Measurements from ENCODE around the gene H2AZ2.
"Not testable (repeated sequence)": the region's sequence is repeated elsewhere in the genome, so short reads cannot be mapped to it uniquely, and the experiment has no call there.

H2AZ2 gene

DNA sequence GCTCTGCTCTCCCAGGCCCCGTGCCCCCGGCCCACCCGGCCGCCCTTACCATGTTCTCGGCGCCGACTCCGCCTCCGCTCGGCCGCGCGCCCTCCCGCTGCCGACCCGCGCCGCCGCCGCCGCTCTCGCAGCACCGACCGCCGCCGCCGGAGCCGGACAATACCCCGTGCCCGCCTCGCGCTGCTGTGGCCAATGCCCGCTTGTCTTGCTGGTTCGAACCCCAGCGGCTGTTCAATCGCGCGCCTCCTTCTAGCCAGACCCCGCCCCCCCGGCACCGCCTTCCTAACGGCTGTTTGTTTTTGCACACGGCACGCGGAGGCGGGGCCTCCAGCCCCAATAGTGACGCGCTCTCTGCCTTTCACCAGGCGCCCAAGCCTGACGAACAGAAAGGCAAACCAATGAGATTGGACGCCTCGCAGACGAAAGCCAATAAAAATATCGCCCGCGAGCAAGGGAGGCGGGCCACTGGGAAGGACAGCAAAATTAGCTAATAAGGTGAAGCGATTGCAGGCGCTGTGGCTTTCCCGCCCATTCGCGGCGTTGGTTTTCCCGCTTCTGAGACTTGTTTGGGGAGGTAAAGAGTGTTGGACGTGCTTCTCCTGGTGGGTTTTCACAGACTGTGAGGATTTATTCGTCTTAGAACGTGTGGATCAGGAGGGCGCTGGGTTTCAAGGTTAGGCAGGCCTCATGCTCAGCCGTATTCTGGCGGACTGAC, at the start of gene H2AZ2:
Gene H2AZ2 (minus strand): TSS at position 168 of the 715 bp plus-strand sequence. CDS start 116 bp downstream, at position 52.
- peak; percentile 97 for DNase-seq (ENCODE audit: low read depth)

DNA sequence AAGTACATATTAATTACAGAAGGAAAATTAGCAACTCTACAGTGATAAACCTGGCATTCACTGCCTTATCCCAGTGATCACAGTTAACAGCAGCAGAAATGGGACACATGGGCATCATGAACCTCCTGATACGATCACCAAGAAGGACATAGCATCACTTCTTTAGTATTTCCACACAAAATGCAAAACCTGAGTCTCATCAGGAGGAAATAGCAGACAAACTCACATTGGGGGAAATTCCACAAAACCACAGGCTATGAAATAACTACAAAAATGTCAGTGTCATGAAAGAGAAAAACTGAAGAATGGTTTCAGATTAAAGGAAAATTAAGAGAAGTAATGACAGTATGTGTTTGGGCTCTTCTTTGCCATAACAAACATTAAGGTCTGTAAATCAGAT, 49.4 kb upstream of the H2AZ2 start:
- DNase-seq (ENCODE audit: low read depth) = no peak

DNA sequence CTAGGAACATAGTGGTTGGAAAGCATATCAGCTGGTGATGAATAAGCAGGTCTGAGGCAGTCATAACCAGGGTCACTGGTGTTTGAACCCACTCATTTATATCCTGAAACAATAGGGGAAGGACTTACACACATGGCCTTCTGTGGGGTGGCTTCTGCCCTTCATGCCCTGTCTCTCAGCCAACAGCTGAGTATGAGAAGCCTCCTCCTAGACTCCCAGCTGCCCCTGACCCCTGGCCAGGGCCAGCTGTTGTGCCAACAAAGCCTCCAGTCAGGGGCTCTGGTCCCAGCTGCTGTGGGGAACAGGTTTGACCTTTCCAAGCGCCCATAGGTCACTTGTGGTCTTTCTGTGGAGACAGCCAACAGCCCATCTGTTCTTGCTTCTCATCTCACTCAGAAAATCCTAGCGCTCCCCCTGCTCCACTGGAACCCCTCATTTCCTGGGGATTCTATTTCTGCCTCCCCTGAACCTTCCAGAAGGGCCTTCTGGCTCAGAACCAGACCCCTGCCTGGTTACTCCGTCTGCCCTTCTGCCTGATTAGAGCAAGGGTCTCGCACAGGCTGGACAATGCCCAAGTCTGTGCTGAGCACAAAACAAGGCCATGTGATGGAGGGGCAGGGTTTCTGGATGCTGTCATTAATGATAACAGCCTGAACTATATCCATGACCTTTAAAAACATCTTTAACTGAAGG, 47.1 kb upstream of the H2AZ2 start:
- DNase-seq (ENCODE audit: low read depth) = no peak

DNA sequence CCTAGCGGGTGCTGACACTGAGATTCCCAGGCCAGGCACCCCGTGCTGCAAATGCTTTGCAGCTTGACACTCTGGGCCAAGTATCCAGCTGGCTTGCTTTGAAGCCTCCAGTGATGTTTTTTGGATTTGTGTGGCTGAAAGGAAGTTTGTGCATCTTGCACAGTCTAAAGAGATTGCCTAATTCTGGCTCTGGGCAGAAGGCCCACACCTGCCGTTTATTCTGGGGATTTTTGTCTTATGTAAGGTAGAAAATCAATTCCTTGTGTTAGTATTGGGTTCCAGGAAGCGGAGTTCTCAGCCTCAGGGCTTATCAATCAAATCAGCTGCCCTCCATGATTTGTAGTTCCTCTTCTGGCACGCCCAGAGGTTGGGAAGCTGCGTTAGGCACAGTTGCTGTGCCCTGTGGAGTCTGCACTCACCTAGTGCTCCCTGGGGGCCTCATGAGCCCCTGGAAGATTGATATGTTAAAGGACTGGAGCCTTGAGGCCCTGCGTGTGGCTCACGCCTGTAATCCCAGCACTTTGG, 45.9 kb upstream of the H2AZ2 start:
- no peak for DNase-seq (ENCODE audit: low read depth)

DNA sequence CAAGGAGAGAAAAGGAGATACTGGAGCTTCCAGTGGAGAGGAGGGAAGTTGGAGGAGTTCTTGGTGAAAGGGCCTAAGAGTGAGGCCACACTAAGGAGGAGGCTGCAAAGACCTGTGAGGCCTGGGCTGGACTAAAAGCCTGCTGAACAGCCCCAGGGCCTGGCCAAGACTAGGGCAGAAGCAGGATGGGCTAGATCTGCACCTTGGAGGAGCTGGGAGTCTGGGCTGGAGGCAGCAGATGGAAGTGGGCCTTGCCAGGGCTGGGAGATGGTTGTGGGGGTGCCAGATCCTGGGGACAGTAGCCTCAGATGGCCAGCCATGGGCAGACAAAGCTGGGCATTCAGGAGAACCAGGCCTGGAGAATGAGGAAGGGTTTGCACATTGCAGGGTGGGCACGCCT, 43.9 kb upstream of the H2AZ2 start:
- DNase-seq (ENCODE audit: low read depth) = no peak

DNA sequence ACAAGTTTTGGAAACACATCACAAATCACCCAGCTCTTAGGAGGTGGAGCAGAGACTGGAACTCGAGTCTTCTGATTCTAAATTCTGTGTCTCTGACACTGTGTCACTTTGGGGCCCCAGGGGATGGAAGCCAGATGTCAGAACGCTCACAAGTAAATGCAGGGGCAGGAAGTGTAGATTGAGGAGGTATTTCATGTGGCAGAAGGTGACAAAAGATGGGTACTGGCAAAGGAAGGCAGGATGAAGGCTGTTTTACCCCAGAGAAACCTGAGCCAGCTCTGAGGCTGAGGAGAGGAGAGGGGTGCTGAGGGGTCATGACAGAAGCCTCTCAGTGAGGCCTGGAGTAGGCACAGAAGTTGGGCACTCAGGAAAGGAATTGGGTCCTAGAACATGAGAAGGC, 43.5 kb upstream of the H2AZ2 start:
- no peak for DNase-seq (ENCODE audit: low read depth)

DNA sequence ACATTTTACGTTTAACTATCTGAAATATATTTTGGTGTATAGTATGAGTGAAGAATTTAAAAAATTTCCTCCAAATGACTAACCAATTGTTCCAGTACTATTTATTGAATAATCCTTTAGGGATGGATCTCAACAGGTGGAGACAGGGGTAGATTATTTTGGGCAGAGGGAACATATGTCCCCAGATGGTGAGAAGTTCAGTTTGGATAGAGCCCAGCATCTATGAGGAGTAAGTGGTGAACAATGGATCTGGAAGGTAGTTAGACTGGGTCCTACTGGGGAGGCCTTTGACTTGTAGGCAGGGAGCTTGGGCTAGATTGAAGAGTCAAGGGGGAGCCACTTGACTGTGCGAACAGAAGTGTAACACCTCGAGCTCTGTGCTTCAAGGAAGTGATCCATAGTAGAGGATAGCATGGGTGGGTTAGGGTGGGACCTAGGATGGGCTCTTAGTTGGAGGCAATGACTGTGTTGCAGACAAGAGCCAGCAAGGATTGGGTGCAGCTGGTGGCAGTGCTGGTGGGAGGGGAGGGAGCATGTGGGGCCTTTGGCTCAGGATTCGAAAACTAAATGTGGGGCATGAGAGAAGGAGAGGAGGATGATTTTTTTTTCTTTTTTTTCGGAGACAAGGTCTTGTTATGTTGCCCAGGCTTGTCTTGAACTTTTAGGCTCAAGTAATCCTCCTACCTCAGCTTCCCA, 41.3 kb upstream of the H2AZ2 start:
- no peak for DNase-seq (ENCODE audit: low read depth)

DNA sequence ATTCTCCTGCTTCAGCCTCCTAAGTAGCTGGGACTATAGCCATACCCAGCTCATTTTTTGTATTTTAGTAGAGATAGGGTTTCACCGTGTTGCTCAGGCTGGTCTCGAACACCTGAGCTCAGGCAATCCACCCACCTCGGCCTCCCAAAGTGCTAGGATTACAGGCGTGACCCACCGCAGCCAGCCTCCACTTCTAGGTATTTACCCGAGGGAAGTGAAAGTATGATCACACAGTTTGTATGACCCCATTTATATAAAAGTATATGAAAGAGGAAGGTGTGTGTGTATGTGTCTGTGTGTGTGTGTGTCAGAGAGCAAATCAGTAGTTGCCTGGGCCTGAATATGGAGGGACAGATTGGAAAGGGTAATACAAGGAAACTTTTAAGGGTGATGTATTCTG, 39.4 kb upstream of the H2AZ2 start:
- DNase-seq (ENCODE audit: low read depth) = no peak

DNA sequence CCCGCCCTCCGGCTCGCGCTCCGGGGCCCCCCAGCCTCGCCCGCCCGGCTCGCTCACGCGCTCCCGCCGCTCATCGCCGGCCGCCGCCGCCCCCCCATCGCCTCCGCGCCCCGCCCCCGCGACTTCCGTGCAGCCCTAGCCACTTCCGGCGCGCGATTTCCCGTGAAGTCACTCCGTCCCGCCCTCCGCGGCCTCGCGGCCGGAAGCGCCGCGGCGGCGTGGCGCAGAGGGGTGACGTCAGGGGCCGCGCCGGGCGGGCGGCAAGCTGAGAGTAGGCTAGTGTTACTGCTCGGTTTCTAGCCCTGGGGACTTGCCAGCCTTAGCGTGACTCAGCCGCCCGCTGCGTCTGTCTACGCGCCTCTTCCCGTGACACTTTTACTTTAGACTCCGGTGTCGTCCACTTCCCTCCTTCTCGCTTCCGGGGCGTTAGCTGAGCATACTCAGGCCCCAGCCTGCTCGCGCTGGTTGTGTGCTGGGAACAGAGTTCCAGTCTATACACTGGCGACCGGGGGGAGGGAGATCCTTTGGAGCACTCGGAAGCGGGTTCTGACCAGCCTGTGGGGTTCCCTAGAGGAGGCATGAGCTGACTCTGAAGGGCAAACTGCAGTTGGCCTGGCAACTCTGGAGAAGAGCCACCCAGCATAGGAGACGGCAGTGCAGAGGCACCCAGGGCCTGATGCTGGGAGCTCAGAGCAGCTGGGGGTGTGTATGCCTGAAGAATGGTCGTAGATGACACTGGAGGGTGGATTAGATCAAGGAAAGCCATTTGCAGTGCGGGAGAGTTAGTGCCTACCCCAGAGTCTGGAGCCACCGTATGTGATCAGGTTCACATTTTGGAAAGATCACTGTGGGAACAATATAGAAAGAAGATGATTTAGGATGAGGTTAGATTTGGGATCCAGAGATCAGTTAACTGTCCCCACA, 37.8 kb upstream of the H2AZ2 start, which contains the start of gene PURB:
Gene PURB (minus strand): TSS at position 137 of the 924 bp plus-strand sequence. CDS start 182 bp downstream, outside the sequence.
- peak; percentile 92 for DNase-seq (ENCODE audit: low read depth)

DNA sequence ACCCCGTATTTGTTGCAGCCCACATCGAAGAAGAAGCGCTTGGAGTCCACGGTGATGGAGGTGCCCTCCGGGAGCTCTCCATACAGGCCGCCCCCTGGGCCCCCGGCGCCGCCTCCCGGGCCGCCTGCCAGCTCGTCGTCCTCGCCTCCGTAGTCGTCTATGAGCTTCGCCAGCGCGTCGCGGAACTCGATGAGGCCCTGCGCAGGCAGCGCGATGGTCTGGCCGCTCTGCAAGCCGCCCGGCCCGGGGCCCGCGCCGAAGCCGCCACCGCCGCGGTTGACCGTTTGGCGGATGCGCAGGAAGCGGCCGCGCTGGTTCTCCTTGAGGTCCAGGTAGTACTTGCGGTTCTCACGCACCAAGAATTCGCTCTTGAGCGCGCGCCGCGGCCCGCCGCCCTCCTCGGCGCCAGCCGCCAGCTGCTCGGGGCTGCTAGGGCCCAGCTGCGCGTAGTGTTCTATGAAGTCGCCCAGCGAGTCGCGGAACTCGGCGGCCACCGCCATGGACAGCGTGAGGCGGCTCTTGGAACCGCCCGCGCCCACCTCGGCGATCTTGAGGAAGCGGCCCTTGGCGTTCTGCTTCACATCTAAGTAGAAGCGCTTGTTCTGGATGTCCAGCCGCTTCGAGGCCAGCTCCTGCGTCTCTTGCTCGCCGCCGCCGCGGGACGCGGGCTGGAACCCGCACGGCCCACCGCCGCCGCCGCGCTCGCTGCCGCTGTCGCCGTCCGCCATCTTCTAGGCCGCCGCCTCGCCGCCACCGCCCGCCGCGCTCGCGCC, 36.9 kb upstream of the H2AZ2 start:
- no peak for DNase-seq (ENCODE audit: low read depth)

DNA sequence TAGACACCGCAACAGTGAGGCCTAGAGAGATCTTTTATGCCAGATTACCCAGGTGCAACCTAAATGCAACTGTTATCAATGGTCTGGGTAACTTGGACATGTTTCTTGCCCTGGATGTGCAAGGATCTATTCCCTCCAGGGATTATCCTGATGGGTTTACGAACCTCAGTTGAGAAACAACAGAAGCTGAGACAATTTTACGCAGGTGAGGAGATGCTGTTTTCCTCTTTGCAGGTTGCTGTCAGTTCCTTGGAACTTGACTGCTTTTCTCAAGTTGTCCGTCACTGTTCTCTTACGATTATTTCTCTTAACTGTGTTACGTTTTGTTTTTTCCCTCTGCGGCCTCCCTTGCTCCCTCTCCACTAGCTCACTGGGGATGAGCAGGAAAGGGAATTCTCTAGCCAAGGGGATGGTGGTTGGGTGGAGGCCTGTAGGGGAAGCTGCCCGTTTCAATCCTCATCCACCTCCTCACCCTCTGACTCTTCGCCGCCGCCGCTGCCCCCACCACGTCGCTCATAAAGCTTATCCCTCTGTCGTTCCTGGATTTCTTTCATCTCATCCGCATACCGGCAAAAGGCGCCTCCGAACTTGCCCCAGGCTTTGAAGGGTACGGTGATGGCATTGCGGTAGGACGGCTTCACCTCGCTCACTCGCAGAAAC, 36.2 kb upstream of the H2AZ2 start:
- DNase-seq (ENCODE audit: low read depth) = no peak

DNA sequence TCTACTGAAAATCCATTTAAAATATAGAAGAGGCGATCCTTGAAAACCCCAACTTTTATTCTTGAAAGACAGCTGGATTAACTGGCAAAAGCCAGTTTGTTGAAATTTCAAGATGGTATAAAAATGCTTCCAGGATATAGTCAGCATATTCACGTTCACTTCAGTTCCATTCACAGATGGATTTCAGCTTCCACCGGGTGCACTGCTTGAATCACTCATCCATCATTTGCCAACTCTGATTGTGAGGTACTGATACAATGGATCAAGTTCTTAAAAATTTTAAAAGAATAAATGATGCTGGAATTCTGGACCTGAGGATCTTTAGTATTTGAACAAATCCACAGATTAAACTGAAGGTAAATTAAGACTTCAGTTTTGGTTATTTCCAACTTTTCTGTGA, 35.0 kb upstream of the H2AZ2 start:
- DNase-seq (ENCODE audit: low read depth) = no peak

DNA sequence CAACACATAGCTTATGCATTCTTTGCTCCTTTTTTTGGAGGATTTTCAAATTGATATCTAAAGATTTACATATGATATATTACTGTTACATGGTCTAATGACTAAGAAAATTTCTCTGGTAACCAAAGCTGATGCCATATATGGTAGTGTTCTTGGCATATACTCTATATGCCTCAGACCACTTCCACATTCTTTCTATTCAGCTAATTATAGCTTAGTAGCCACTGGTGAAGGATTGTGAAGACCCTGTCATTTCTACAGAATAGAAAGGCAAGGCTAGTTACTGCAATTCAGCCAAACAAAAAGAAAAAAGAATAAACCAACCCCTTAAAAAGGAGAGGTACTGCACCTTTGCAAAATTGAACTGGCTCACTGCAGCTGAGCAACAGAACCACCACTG, 33.7 kb upstream of the H2AZ2 start:
- no peak for DNase-seq (ENCODE audit: low read depth)

DNA sequence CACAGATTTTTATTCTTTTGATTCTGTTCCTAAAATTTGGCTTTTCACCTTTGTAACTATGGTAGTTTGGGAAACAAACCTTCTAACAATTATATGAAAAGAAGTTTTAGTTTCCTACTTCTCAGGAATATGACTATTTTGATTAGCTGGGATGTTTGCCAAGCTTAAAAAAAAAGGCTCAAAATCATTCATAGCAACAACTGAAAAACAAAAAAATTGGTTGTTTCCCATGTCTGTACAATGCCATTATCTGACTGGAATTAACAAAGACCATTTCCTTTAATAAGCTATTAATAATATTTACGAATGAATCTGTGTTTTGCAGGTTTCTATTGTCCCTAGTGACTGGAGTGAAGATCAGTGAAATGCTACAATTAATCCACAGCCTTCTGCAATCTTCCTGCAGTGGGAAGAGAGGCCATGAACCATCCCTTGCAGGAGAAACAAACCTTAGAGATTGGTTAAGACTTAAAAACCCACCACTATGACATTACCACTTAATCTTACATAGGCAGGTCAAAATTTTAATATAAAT, 33.2 kb upstream of the H2AZ2 start:
- DNase-seq (ENCODE audit: low read depth) = no peak

DNA sequence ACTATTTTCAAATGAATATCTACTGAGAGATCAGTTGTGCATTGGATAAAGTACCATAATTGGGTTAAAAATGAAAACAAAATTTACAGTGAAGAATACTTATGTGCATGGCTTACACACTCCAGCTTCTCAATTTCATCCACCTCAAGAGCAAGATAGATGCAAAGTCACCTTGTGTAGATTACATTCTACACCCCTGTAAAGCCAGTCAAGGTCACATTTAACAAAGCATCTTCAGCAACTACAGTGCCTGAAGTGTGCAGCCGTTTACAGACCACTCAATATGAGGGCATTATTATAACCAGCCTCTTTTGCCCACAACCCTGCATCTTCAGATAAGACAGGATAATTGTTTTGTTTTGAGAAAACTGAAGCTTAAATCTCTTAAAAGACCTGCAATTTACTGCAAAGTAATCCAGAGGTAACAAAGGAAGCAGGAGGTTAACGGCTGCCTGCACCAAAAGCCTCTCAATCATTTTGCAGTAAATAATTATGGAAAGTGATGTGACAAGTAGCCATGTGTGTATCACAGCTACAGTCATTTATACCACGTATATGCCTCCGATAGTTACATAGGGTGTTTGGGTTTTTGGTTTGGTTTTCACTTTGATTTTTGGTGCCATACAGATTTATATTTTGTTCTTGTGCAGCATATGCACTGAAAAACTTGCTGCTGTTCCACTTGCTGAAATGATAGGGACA, 32.6 kb upstream of the H2AZ2 start:
- no peak for DNase-seq (ENCODE audit: low read depth)

DNA sequence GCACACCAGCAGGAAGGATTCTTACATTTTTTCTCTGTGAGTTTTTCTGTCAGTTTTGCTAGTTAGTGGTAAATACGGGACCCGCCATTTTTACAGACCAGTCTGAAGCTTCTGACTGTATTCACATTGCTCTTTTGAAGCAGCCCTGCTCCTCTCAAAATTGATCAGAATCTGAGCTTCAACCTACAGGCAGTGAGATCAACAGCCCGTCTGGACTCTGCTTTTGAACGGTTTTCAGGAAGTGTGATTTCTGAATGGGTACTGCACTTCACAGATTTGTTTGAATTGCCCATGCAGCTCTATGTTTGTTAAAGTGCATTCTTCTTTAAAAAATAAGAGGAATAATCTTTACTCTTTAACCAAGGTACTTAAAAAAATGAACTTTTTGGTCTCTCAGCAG, 28.5 kb upstream of the H2AZ2 start:
- DNase-seq (ENCODE audit: low read depth) = no peak

DNA sequence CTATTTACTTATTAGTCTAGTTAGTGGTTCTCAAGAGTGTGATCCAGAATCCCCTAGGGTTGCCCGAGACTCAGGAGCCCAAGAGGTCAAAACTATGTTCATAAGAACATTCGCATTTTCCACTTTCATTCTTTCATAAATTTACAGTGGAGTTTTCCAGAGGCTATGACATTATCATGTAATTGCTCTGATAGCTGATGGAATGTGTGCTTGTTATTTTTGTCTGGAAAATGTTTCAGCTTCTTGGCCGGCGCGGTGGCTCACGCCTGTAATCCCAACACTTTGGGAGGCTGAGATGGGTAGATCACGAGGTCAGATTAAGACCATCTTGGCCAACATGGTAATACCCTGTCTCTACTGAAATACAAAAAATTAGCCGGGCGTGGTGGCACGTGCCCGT, 27.4 kb upstream of the H2AZ2 start:
- no peak for DNase-seq (ENCODE audit: low read depth)

DNA sequence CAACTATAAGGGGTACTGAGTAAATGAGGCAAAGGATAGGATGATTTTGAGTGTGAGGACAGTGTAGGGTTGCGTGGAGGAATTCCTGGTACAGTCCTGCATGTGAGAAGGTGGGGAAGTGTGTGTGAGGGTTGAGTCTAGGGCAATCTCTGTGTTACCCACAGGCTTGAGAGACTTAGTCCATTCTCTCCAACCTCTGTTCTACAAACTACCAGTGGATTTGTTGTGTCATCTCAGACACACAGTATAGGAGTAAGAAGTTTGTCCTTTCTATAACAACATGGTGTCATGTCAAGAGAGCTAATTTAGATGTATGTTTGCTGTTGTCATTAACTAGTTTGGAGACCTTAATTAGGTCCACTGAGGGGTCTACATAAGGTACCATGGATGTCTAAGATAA, 24.9 kb upstream of the H2AZ2 start:
- DNase-seq (ENCODE audit: low read depth) = no peak

DNA sequence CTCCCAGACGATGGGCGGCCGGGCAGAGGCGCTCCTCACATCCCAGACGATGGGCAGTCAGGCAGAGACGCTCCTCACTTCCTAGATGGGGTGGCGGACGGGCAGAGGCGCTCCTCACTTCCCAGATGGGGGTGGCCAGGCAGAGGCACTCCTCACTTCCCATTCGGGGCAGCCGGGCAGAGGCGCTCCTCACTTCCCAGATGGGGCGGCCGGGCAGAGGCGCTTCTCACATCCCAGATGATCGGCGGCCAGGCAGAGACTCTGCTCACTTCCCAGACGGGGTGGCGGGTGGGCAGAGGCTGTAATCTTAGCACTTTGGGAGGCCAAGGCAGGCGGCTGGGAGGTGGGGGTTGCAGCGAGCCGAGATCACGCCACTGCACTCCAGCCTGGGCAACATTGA, 24.0 kb upstream of the H2AZ2 start:
- not testable (repeated sequence) for DNase-seq (ENCODE audit: low read depth)

All from HS-27A (cell line).